PFSK-1 (cell line): Measurements from ENCODE around the gene FETUB.

Experiments used
- POLR2AphosphoS5 ChIP-seq: IDR thresholded peaks from 2 replicates; pipeline ENCODE4 v1.6.1; 2012; ENCODE audit warnings: low read depth, mild to moderate bottlenecking, control low read depth, low read length, moderate library complexity
- REST ChIP-seq, 2 experiments: IDR thresholded peaks; 2 replicates each; pipeline versions ENCODE4 v1.6.1 to v1.8.0; 2011 to 2012; ENCODE audit warnings: low read depth in 2 of 2, low read length in 2 of 2, control low read depth in 1 of 2, inconsistent platforms in 1 of 2, mild to moderate bottlenecking in 1 of 2, moderate library complexity in 1 of 2; ENCODE audit not compliant: insufficient read depth in 1 of 2
- TAF1 ChIP-seq: IDR thresholded peaks from 2 replicates; pipeline ENCODE4 v1.6.1; 2012; ENCODE audit warnings: low read length, control low read depth, borderline replicate concordance; ENCODE audit not compliant: insufficient read depth

- TF ChIP-seq POLR2AphosphoS5 (no peak), TAF1 (no peak), REST (IDR thresholded peaks at IDR 0.05; ENCODE audit: insufficient read depth in 1 of 2, low read depth in 2 of 2, low read length in 2 of 2) (no peak)
Observed at GRCh38 chr3:186687120-186687651, 47.0 kb downstream of the FETUB start.
